Ovary (tissue), 9 donors: ENCODE data around the gene RNF183. TPM values are rescaled to one million over a fixed set of nuclear protein-coding genes. Genes with fewer than 3 reads are reported as not detected.

Source experiments
- DNase-seq, 5 donors: peaks; one replicate each; pipeline ENCODE4 v3.0.0-alpha.2; 2019 to 2020
- H3K27ac ChIP-seq, 2 donors: fragments of 200-600 bp; one replicate each; pipeline versions ENCODE4 v1.5.1 to v1.8.0; 2019 to 2022
- H3K27me3 ChIP-seq: fragments of 200-600 bp; one replicate; pipeline ENCODE4 v1.8.0; 2022
- H3K36me3 ChIP-seq: fragments of 200-600 bp; sonication (generic); one replicate; pipeline ENCODE4 v1.5.1; 2019
- H3K4me1 ChIP-seq: one replicate; pipeline ENCODE4 v1.8.1; 2013; ENCODE audit warnings: mild to moderate bottlenecking, moderate library complexity; ENCODE audit not compliant: insufficient read depth
- H3K4me3 ChIP-seq: fragments of 200-600 bp; sonication (generic); one replicate; pipeline ENCODE4 v1.5.1; 2017
- H3K9me3 ChIP-seq, 2 donors: fragments of 200-600 bp in 1 of 2; sonication (generic) in 1 of 2; one replicate each; pipeline versions ENCODE4 v1.5.1 to v1.8.1; 2013 to 2019; ENCODE audit warnings: mild to moderate bottlenecking in 1 of 2, moderate library complexity in 1 of 2
- CTCF ChIP-seq, 3 donors: fragments of 450-650 bp in 2 of 3; fragments of 200-600 bp in 1 of 3; IDR thresholded peaks; one replicate each; pipeline versions ENCODE4 v1.5.1 to v1.8.0; 2016 to 2022; ENCODE audit warnings: antibody characterized with exemption in 3 of 3, mild to moderate bottlenecking in 1 of 3
- EP300 ChIP-seq: sonication (generic); formaldehyde crosslinking; IDR thresholded peaks from one replicate; pipeline ENCODE4 v1.6.1; 2017; ENCODE audit warnings: antibody characterized with exemption
- POLR2A ChIP-seq: fragments of 450-650 bp; IDR thresholded peaks from one replicate; pipeline ENCODE4 v1.6.1; 2017; ENCODE audit warnings: antibody characterized with exemption, mild to moderate bottlenecking, moderate library complexity
- WGBS, 3 donors: extraction: QIAGEN DNeasy Blood & Tissue Kit in 1 of 3; methylation state at CpG; one replicate each; pipeline versions ENCODE4 v1.1.5 to v1.1.7; 2013 to 2017; 5-methylcytosine and 5-hydroxymethylcytosine counted together
- intact Hi-C, 4 donors: fragments of 100-400 bp; cut with DNase I; formaldehyde crosslinking; loops; one replicate each; pipeline versions ENCODE4 v1.11.0 to v1.15.1; 2022 to 2023
- polyA plus RNA-seq, 2 donors: library from polyadenylated mRNA; stranded (reverse); fragments of 200-250 nt in 1 of 2; fragments of 350-450 nt in 1 of 2; fragmentation: Illumina TruSeq in 1 of 2; extraction: RNeasy Lipid Tissue Mini Kit (QIAGEN cat#74804) in 1 of 2; gene quantifications; one replicate each; pipeline ENCODE4 v1.2.3, GENCODE V29; 2013 to 2014
- total RNA-seq, 7 donors: library from RNA; depleted of rRNA in 2 of 7; stranded (reverse); fragments of >200 nt in 2 of 7; fragmentation: NEBNext Ultra II Directional in 3 of 7; extraction: Animal tissue kit (Norgen Biotek cat#: 25700) in 3 of 7; gene quantifications; one replicate each; pipeline versions ENCODE4 v1.1.0 to v1.2.4, GENCODE V29; 2016 to 2023
- donor health status: DM: no; HTN: no; CAD: no; lungs with moderate emphysema.
- donor health status: DM: no; HTN: no; CAD: no.
- donor health status: Bipolar disorder and iron deficiency.
- donor health status: DM: yes; HTN: yes; CAD: no.
- donor health status: DM: no; HTN: no; CAD: no.
- donor health status: DM: yes; HTN: yes; CAD: no.

RNF183 gene
- total and polyA plus RNA-seq, 9 donors = 0.06 to 1.3 (median 0.48) TPM; not detected in 5

GRCh38 chr9:113261917-113262671 lies 41.1 kb downstream of the RNF183 start:
- Histone ChIP-seq H3K36me3 (no peaks in the 10 kb centered on the region), H3K27me3 (no peaks in the 10 kb centered on the region), H3K4me3 (no peak overlapping the region), H3K27ac (no peak overlapping the region), H3K4me1 (no peaks in the 10 kb centered on the region), H3K9me3 (no peaks in the 10 kb centered on the region)
- TF ChIP-seq POLR2A = no peak
- TF ChIP-seq CTCF (IDR thresholded peaks at IDR 0.05) = no peak
- TF ChIP-seq EP300 = no peak
- 90 to 96% (median 94%) methylated on average over 1 of the region's 1 CpG for WGBS, 3 donors
- no peak for DNase-seq
- intact Hi-C loops = no loop called here

- no peak overlapping the region for H3K27ac ChIP-seq
- H3K27me3 ChIP-seq = no peaks in the 10 kb centered on the region
- 27 to 58% (median 34%) methylated on average over 1 of the region's 1 CpG for WGBS, 3 donors
- intact Hi-C loops = no loop called here
- no peaks in the 10 kb centered on the region for H3K36me3 ChIP-seq
- TF ChIP-seq CTCF (IDR thresholded peaks at IDR 0.05) (no peak), EP300 (no peak), POLR2A (no peak)
- no peak for DNase-seq
- no peak overlapping the region for H3K4me3 ChIP-seq
- no peaks in the 10 kb centered on the region for H3K9me3 ChIP-seq
- H3K4me1 ChIP-seq = no peaks in the 10 kb centered on the region
These were observed 44.9 kb downstream of the RNF183 start for GRCh38 chr9:113258282-113258681.

- 94 to 97% (median 96%) methylated on average over 3 of the region's 3 CpGs for WGBS, 3 donors
- no peak overlapping the region for H3K27ac ChIP-seq
- TF ChIP-seq EP300 (no peak), CTCF (IDR thresholded peaks at IDR 0.05) (no peak), POLR2A (no peak)
- H3K27me3 ChIP-seq = no peaks in the 10 kb centered on the region
- H3K4me1 ChIP-seq = no peaks in the 10 kb centered on the region
- no peaks in the 10 kb centered on the region for H3K9me3 ChIP-seq
- H3K36me3 ChIP-seq = no peaks in the 10 kb centered on the region
- DNase-seq = no peak
- intact Hi-C loops = no loop called here
- H3K4me3 ChIP-seq = no peak overlapping the region
These were observed 45.3 kb downstream of the RNF183 start for GRCh38 chr9:113257863-113258262.

DNA sequence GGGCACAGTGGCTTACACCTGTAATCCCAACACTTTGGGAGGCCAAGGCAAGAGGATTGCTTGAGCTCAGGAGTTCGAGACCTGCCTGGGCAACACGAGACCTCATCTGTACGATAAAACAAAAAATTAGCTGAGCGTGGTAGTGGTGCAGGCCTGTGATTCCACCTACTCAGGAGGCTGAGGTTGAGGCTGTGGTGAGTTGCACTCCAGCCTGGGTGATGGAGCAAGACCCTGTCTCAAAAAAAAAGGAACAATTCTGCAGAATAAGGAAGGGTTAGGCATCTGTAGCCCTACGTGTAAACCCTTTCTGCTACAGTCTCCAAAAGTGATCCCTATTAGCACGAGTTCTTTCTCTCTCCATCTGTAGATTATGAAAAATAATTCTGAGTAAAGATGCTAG lies 47.7 kb downstream of the RNF183 start:
- no peaks in the 10 kb centered on the region for H3K36me3 ChIP-seq
- 85 to 96% (median 95%) methylated on average over 6 of the region's 6 CpGs for WGBS, 3 donors

More for the DNA sequence above, 47.7 kb downstream of the RNF183 start:
- no peaks in the 10 kb centered on the region for H3K9me3 ChIP-seq
- no peaks in the 10 kb centered on the region for H3K4me1 ChIP-seq
- no peak overlapping the region for H3K4me3 ChIP-seq
- no peak overlapping the region for H3K27ac ChIP-seq
- no peak for DNase-seq
- TF ChIP-seq POLR2A (no peak), EP300 (no peak), CTCF (IDR thresholded peaks at IDR 0.05) (no peak)
- intact Hi-C loops = no loop called here
- no peaks in the 10 kb centered on the region for H3K27me3 ChIP-seq
